Caco-2 (cell line): Measurements from ENCODE around the gene ARSD. TPM values are rescaled to one million over a fixed set of nuclear protein-coding genes. Genes with fewer than 3 reads are reported as not detected.
"Not testable (repeated sequence)": the region's sequence is repeated elsewhere in the genome, so short reads cannot be mapped to it uniquely, and the experiment has no call there.

Experiments
- BruUV-seq: library from RNA; stranded (reverse); fragments of 400-500 nt; replicated peaks from 2 replicates; lab custom pipeline; 2021; lab: Mats Ljungman, UMichigan
- CTCF ChIA-PET: fragments of 300-600 bp; sonication (Branson Sonifier 250); formaldehyde crosslinking; loops from one replicate; lab custom pipeline; 2022; ENCODE audit warnings: antibody characterized with exemption; lab: Charles Lee
- POLR2A ChIA-PET: fragments of 300-600 bp; sonication (Branson Sonifier 250); formaldehyde crosslinking; loops from one replicate; lab custom pipeline; 2022; ENCODE audit warnings: antibody characterized with exemption; lab: Charles Lee
- DNase-seq, 2 experiments: peaks; one replicate each; pipeline versions ENCODE4 v3.0.0 to v3.0.0-alpha.2; 2020 to 2022
- H3K27me3 ChIP-seq: replicated peaks from 2 replicates; pipeline ENCODE4 v1.6.0; 2011; ENCODE audit warnings: low read length; ENCODE audit not compliant: control insufficient read depth, insufficient read depth
- H3K36me3 ChIP-seq: 2 replicates; pipeline ENCODE4 v1.5.1; 2011; ENCODE audit warnings: low read length; ENCODE audit not compliant: control insufficient read depth, insufficient read depth
- H3K4me1 ChIP-seq: fragments of 250-450 bp; sonication (Bioruptor Pico); 2 replicates; pipeline ENCODE4 v1.5.1; 2020; ENCODE audit warnings: mild to moderate bottlenecking
- H3K4me3 ChIP-seq: 2 replicates; pipeline ENCODE4 v1.5.1; 2011; ENCODE audit warnings: low read depth, mild to moderate bottlenecking, control low read depth, low read length
- H3K9me3 ChIP-seq: fragments of 250-450 bp; sonication (Bioruptor Pico); 2 replicates; pipeline ENCODE4 v1.5.1; 2020; ENCODE audit warnings: mild to moderate bottlenecking, moderate library complexity
- H3K27ac Mint-ChIP-seq: one replicate; pipeline ENCODE4 v1.8.0; 2022; ENCODE audit warnings: mixed read lengths; ENCODE audit not compliant: unreplicated experiment
- H3K27me3 Mint-ChIP-seq: one replicate; pipeline ENCODE4 v1.8.0; 2022; ENCODE audit warnings: mixed read lengths; ENCODE audit not compliant: insufficient read depth, unreplicated experiment
- H3K36me3 Mint-ChIP-seq: one replicate; pipeline ENCODE4 v1.8.0; 2022; ENCODE audit warnings: mild to moderate bottlenecking, mixed read lengths; ENCODE audit not compliant: insufficient read depth, unreplicated experiment
- H3K4me1 Mint-ChIP-seq: one replicate; pipeline ENCODE4 v1.8.0; 2022; ENCODE audit warnings: low read depth, mixed read lengths; ENCODE audit not compliant: unreplicated experiment
- H3K4me3 Mint-ChIP-seq: one replicate; pipeline ENCODE4 v1.8.0; 2022; ENCODE audit warnings: mild to moderate bottlenecking, moderate library complexity, mixed read lengths; ENCODE audit not compliant: unreplicated experiment
- H3K9me3 Mint-ChIP-seq: one replicate; pipeline ENCODE4 v1.8.0; 2022; ENCODE audit warnings: mixed read lengths; ENCODE audit not compliant: unreplicated experiment
- CTCF ChIP-seq, 2 experiments: fragments of 200-600 bp in 1 of 2; IDR thresholded peaks; 1 replicate in 1 of 2; 2 replicates in 1 of 2; pipeline versions ENCODE4 v1.5.1 to v1.8.0; 2011 to 2022; ENCODE audit warnings: antibody characterized with exemption in 1 of 2, control low read depth in 1 of 2, inconsistent platforms in 1 of 2, low read depth in 1 of 2, low read length in 1 of 2, mild to moderate bottlenecking in 1 of 2, moderate library complexity in 1 of 2; ENCODE audit not compliant: insufficient read depth in 1 of 2, severe bottlenecking in 1 of 2, unreplicated experiment in 1 of 2
- intact Hi-C: fragments of 100-400 bp; cut with micrococcal nuclease; formaldehyde crosslinking; loops from one replicate; pipeline ENCODE4 v1.10.0; 2022; ENCODE audit not compliant: unreplicated experiment
- total RNA-seq: library from RNA; stranded (reverse); gene quantifications from 2 replicates; pipeline ENCODE4 v1.2.3, GENCODE V29; 2022

ARSD gene
- total RNA-seq, 1 experiment from 2014 or later: 5.8 TPM

GRCh38 chrX:2955838-2956237 is 26.7 kb upstream of the ARSD start:
- Mint-ChIP-seq H3K36me3 (peaks cover 40% of the 10 kb centered on the region), H3K4me3 (no peak overlapping the region), H3K4me1 (peaks cover 5% of the 10 kb centered on the region), H3K27me3 (no peaks in the 10 kb centered on the region), H3K9me3 (no peaks in the 10 kb centered on the region), H3K27ac (no peak overlapping the region)
- Histone ChIP-seq H3K27me3 (no peaks in the 10 kb centered on the region), H3K4me1 (no peaks in the 10 kb centered on the region), H3K36me3 (0 out of 2 replicates have a peak, but pooled peaks cover 1% of the 10 kb centered on the region), H3K4me3 (no peak overlapping the region), H3K9me3 (no peaks in the 10 kb centered on the region)
- intact Hi-C loops: no loop called here
- BruUV-seq: no TSS peak
- POLR2A ChIA-PET: no interaction called here
- TF ChIP-seq CTCF (IDR thresholded peaks at IDR 0.05; ENCODE audit: insufficient read depth in 1 of 2, low read depth in 1 of 2, low read length in 1 of 2, severe bottlenecking in 1 of 2, unreplicated experiment in 1 of 2): no peak
- CTCF ChIA-PET: no interaction called here
- DNase-seq: no peak

DNA sequence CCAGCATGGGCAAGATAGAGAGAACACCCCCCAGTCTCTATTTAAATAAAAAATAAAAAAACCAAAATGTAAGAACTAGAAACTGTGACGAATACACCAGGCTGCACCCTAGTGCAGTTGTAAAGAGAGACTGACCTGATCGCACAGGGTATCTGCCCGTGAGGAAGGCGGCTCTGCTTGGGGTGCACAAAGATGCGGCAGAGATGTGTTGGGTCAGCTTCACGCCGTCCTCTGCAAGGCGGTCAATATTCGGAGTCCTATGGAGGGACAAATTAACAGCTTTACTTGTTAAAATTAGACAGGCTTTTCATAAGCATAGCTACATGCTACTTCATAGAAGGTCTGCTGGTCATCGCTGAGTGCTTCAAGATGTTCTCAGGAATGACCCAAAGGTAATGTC is 26.1 kb upstream of the ARSD start:
- Mint-ChIP-seq H3K27ac (no peak overlapping the region), H3K27me3 (no peaks in the 10 kb centered on the region), H3K4me3 (no peak overlapping the region), H3K9me3 (no peaks in the 10 kb centered on the region), H3K36me3 (peaks cover 46% of the 10 kb centered on the region), H3K4me1 (no peaks in the 10 kb centered on the region)
- no peak for TF ChIP-seq CTCF (IDR thresholded peaks at IDR 0.05; ENCODE audit: insufficient read depth in 1 of 2, low read depth in 1 of 2, low read length in 1 of 2, severe bottlenecking in 1 of 2, unreplicated experiment in 1 of 2)
- Histone ChIP-seq H3K4me1 (no peaks in the 10 kb centered on the region), H3K27me3 (no peaks in the 10 kb centered on the region), H3K9me3 (no peaks in the 10 kb centered on the region), H3K4me3 (no peak overlapping the region), H3K36me3 (0 out of 2 replicates have a peak, but pooled peaks cover 1% of the 10 kb centered on the region)
- intact Hi-C loops: no loop called here
- ChIA-PET CTCF (no interaction called here), POLR2A (no interaction called here)
- no peak for DNase-seq
- BruUV-seq: no TSS peak

GRCh38 chrX:2954541-2954940 is 25.4 kb upstream of the ARSD start:
- no peak for DNase-seq
- ChIA-PET CTCF (no interaction called here), POLR2A (no interaction called here)
- H3K9me3 ChIP-seq: no peaks in the 10 kb centered on the region
- H3K36me3 Mint-ChIP-seq: peaks cover 48% of the 10 kb centered on the region
- H3K4me1 Mint-ChIP-seq: no peaks in the 10 kb centered on the region
- intact Hi-C loops: no loop called here
- H3K27me3 ChIP-seq: no peaks in the 10 kb centered on the region
- H3K36me3 ChIP-seq: 0 out of 2 replicates have a peak, but pooled peaks cover 1% of the 10 kb centered on the region
- H3K27ac Mint-ChIP-seq: no peak overlapping the region
- H3K4me3 Mint-ChIP-seq: no peak overlapping the region
- H3K4me3 ChIP-seq: no peak overlapping the region
- H3K9me3 Mint-ChIP-seq: no peaks in the 10 kb centered on the region
- BruUV-seq: no TSS peak
- H3K27me3 Mint-ChIP-seq: no peaks in the 10 kb centered on the region
- TF ChIP-seq CTCF (IDR thresholded peaks at IDR 0.05; ENCODE audit: insufficient read depth in 1 of 2, low read depth in 1 of 2, low read length in 1 of 2, severe bottlenecking in 1 of 2, unreplicated experiment in 1 of 2): no peak
- no peaks in the 10 kb centered on the region for H3K4me1 ChIP-seq

GRCh38 chrX:2937942-2938341 is 8.8 kb upstream of the ARSD start:
- H3K36me3 ChIP-seq, H3K9me3 Mint-ChIP-seq, DNase-seq, H3K4me3 ChIP-seq, H3K4me1 ChIP-seq, H3K4me1 Mint-ChIP-seq, H3K4me3 Mint-ChIP-seq, CTCF ChIA-PET, H3K27me3 ChIP-seq, H3K27me3 Mint-ChIP-seq, BruUV-seq, intact Hi-C loops, H3K27ac Mint-ChIP-seq, H3K9me3 ChIP-seq, POLR2A ChIA-PET: not testable (repeated sequence)
- H3K36me3 Mint-ChIP-seq: peaks cover 32% of the 10 kb centered on the region
